SK-N-SH (cell line): ENCODE results near the gene SERPINB10. TPM values are rescaled to one million over a fixed set of nuclear protein-coding genes. Genes with fewer than 3 reads are reported as not detected.

Experiments
- CTCF ChIA-PET: fragments of 300-600, 350-600 bp; formaldehyde crosslinking; extraction: SDS; loops from one replicate; lab custom pipeline; 2021; lab: Yijun Ruan, JAX
- POLR2A ChIA-PET: fragments of 350-600 bp; sonication (Branson Sonifier 250); formaldehyde crosslinking; extraction: SDS; loops from one replicate; lab custom pipeline; 2020; ENCODE audit warnings: antibody characterized with exemption, inconsistent platforms; lab: Yijun Ruan, JAX
- DNase-seq: peaks from one replicate; pipeline ENCODE4 v3.0.0; 2012
- H2AFZ ChIP-seq: fragments of 200-600 bp; sonication (generic); 2 replicates; pipeline ENCODE4 v1.8.1; 2016; ENCODE audit warnings: antibody characterized with exemption, mild to moderate bottlenecking, low read depth
- H3F3A ChIP-seq: fragments of 200-600 bp; sonication (generic); replicated peaks from 2 replicates; pipeline ENCODE3; 2016; ENCODE audit warnings: antibody characterized with exemption, mild to moderate bottlenecking; ENCODE audit not compliant: insufficient read depth
- H3K27ac ChIP-seq, 2 experiments: fragments of 200-500 bp in 1 of 2; fragments of 200-600 bp in 1 of 2; sonication (Bioruptor generic) in 1 of 2; sonication (generic), shearing (Covaris generic) in 1 of 2; 2 replicates each; pipeline versions ENCODE4 v1.5.1 to v1.6.1; 2014 to 2016; ENCODE audit warnings: low read depth in 2 of 2, inconsistent platforms in 1 of 2, low read length in 1 of 2, mild to moderate bottlenecking in 1 of 2, mixed read lengths in 1 of 2
- H3K27me3 ChIP-seq: fragments of 200-600 bp; sonication (generic), shearing (Covaris generic); 2 replicates; pipeline ENCODE4 v1.6.1; 2016; ENCODE audit warnings: mixed run types; ENCODE audit not compliant: insufficient read depth
- H3K36me3 ChIP-seq, 2 experiments: fragments of 200-500 bp in 1 of 2; fragments of 200-600 bp in 1 of 2; sonication (Bioruptor generic) in 1 of 2; sonication (generic) in 1 of 2; replicated peaks in 1 of 2; 2 replicates each; pipeline versions ENCODE3 to v1.5.1; 2014 to 2016; ENCODE audit warnings: low read length in 1 of 2, mild to moderate bottlenecking in 1 of 2; ENCODE audit not compliant: insufficient read depth in 2 of 2, control insufficient read depth in 1 of 2
- H3K4me1 ChIP-seq, 2 experiments: fragments of 200-500 bp in 1 of 2; fragments of 200-600 bp in 1 of 2; sonication (Bioruptor generic) in 1 of 2; sonication (generic), shearing (Covaris generic) in 1 of 2; 2 replicates each; pipeline versions ENCODE4 v1.5.1 to v1.6.1; 2014 to 2016; ENCODE audit warnings: low read depth in 1 of 2, low read length in 1 of 2, mixed run types in 1 of 2; ENCODE audit not compliant: insufficient read depth in 2 of 2, control insufficient read depth in 1 of 2
- H3K4me2 ChIP-seq: fragments of 200-600 bp; sonication (generic), shearing (Covaris generic); 2 replicates; pipeline ENCODE4 v1.6.1; 2017; ENCODE audit warnings: mixed run types
- H3K4me3 ChIP-seq, 2 experiments: fragments of 200-500 bp in 1 of 2; fragments of 200-600 bp in 1 of 2; sonication (Bioruptor generic) in 1 of 2; sonication (generic), shearing (Covaris generic) in 1 of 2; 2 replicates each; pipeline versions ENCODE4 v1.5.1 to v1.8.1; 2014 to 2016; ENCODE audit warnings: low read depth in 2 of 2, inconsistent platforms in 1 of 2, low read length in 1 of 2, mild to moderate bottlenecking in 1 of 2, mixed read lengths in 1 of 2, moderate library complexity in 1 of 2
- H3K79me2 ChIP-seq: fragments of 200-600 bp; sonication (generic); 2 replicates; pipeline ENCODE4 v1.8.1; 2017; ENCODE audit warnings: mild to moderate bottlenecking; ENCODE audit not compliant: insufficient read depth
- H3K9ac ChIP-seq: fragments of 200-600 bp; sonication (generic); 2 replicates; pipeline ENCODE4 v1.6.1; 2017; ENCODE audit warnings: mixed run types
- H3K9me2 ChIP-seq: fragments of 200-600 bp; sonication (generic); 2 replicates; pipeline ENCODE4 v1.6.1; 2017; ENCODE audit warnings: mixed run types
- H3K9me3 ChIP-seq: fragments of 200-600 bp; sonication (generic); 2 replicates; pipeline ENCODE4 v1.6.1; 2017; ENCODE audit warnings: mixed run types, mild to moderate bottlenecking, moderate library complexity
- H4K20me1 ChIP-seq: fragments of 200-600 bp; sonication (generic); 2 replicates; pipeline ENCODE4 v1.6.1; 2017; ENCODE audit warnings: mild to moderate bottlenecking, mixed run types; ENCODE audit not compliant: insufficient read depth
- EP300 ChIP-seq, 2 experiments: IDR thresholded peaks; 2 replicates each; pipeline versions ENCODE4 v1.4.0 to v1.6.1; 2012; ENCODE audit warnings: borderline replicate concordance in 1 of 2, low read depth in 1 of 2, low read length in 1 of 2
- RXRA ChIP-seq: IDR thresholded peaks from 2 replicates; pipeline ENCODE4 v1.4.0; 2012; ENCODE audit warnings: low read depth, mild to moderate bottlenecking, borderline replicate concordance
- WGBS: methylation state at CpG from one replicate; pipeline ENCODE4 v1.1.6; 2017; ENCODE audit warnings: low lambda C conversion rate; 5-methylcytosine and 5-hydroxymethylcytosine counted together
- polyA plus RNA-seq, 3 experiments: library from polyadenylated mRNA; depleted of rRNA; stranded (reverse); fragments of >200 nt; gene quantifications; 2 replicates each; pipeline ENCODE4 v1.2.3, GENCODE V29; 2012
- TF ChIP-seq, protein P1 (sequence below): fragments of 200-600 bp; sonication (generic); IDR thresholded peaks from 2 replicates; pipeline ENCODE4 v1.6.1; 2017; ENCODE audit warnings: antibody characterized with exemption, mild to moderate bottlenecking, moderate library complexity
- TF ChIP-seq, protein P2 (sequence below): IDR thresholded peaks from 2 replicates; pipeline ENCODE4; 2012
- TF ChIP-seq, protein P3 (sequence below): IDR thresholded peaks from 2 replicates; pipeline ENCODE4 v1.4.0; 2012; ENCODE audit warnings: low read depth, borderline replicate concordance

The SERPINB10 gene
- polyA plus RNA-seq, 1 of the 3 experiments (the other 2 are of a cell fraction), result 0.10 TPM

DNA sequence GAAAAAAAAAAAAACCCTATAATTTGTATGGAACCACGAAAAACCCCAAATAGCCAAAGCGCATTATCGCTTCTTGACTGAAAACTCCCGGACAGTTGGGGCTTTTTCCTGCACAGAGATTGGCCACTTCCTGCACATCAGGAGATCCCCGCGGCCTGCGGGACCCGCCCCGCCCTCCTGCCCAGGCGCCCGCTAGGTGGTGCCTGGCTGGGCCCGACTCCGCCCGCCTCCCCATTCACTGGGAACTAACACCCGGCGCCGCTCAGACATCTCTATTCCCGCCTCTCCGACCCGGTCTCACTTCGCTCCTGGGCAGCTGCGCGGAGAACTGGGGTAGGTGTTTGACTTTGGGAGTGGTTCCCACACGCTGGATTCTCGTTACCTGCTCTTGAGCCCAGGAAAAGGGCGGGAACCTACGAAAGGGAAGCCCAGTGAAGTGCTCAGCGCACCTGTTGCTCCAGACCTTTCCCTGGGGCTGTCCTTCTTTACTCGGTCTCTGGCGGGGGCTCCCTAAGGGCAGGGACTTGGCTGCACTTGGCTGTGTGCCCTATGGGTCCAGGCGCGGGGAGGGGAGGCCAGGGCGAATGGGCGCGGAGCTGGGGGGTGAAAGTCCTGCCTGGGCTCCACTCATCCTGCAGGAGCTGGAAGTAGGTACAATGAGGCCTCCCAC is 41.4 kb downstream of the SERPINB10 start, which contains the start of gene HMSD:
TSS of gene HMSD (plus strand) at position 234 of the 670 bp plus-strand sequence. CDS start 4,155 bp downstream, outside the sequence.
- Histone ChIP-seq H3K27me3 (peaks cover 2% of the 10 kb centered on the region; the same call in 1 of the 2 replicates), H3K9me2 (no peaks in the 10 kb centered on the region), H3K4me3 (no peak within 1 kb of the TSS), H3K9ac (no peak within 1 kb of the TSS), H3K9me3 (no peaks in the 10 kb centered on the region), H3K79me2 (no peaks in the 10 kb centered on the region), H2AFZ (no peak within 1 kb of the TSS; the same call in 1 of the 2 replicates), H3K27ac (no peak within 1 kb of the TSS), H3K4me1 (no peaks in the 10 kb centered on the region; a peak in 1 of 4 replicates)
- WGBS, result 55% methylated on average over 20 of the region's 35 CpGs
- POLR2A ChIA-PET, result no interaction called here
- DNase-seq, result peak; percentile 56
- no peak for TF ChIP-seq RXRA
- TF ChIP-seq, protein P1, sequence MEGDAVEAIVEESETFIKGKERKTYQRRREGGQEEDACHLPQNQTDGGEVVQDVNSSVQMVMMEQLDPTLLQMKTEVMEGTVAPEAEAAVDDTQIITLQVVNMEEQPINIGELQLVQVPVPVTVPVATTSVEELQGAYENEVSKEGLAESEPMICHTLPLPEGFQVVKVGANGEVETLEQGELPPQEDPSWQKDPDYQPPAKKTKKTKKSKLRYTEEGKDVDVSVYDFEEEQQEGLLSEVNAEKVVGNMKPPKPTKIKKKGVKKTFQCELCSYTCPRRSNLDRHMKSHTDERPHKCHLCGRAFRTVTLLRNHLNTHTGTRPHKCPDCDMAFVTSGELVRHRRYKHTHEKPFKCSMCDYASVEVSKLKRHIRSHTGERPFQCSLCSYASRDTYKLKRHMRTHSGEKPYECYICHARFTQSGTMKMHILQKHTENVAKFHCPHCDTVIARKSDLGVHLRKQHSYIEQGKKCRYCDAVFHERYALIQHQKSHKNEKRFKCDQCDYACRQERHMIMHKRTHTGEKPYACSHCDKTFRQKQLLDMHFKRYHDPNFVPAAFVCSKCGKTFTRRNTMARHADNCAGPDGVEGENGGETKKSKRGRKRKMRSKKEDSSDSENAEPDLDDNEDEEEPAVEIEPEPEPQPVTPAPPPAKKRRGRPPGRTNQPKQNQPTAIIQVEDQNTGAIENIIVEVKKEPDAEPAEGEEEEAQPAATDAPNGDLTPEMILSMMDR, result peak; percentile 17; the same call in 1 of the 2 replicates
- TF ChIP-seq, all 33 proteins: peak for 1
- no peaks in the 10 kb centered on the region for H3K36me3 ChIP-seq
- H3K4me2 ChIP-seq, result no peak within 1 kb of the TSS
- H3F3A ChIP-seq, result no peaks in the 10 kb centered on the region
- CTCF ChIA-PET, result interaction anchor here (0.6 to 1.8 kb wide), 5 partner anchors 11 to 285 kb away, joined by 3 to 5 read pairs (median 3); no protein-coding TSS in a partner anchor
- no peaks in the 10 kb centered on the region for H4K20me1 ChIP-seq

DNA sequence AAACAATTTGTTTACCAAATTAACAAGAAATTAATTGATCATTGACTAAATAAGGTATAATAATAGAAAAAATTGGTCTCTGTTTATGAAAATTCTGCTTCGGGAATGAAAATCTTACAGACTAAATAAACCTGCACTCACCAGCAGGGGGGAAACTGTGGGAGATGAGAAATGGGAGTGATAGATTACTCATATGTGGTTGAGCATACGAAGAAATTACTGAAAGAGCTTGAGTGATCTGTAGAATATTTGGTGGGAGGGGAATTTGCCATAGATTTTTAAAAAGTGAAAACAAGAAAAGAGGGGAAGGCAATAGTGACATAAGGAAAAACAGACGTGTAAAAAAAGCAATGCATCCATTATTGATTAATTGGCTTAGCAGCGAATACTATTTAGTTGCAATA is 43.5 kb downstream of the SERPINB10 start:
- Histone ChIP-seq H2AFZ (peak overlapping the region; percentile 4; the same call in 1 of the 2 replicates), H3K4me3 (no peak overlapping the region), H3F3A (no peaks in the 10 kb centered on the region), H3K79me2 (no peaks in the 10 kb centered on the region), H3K9me3 (no peaks in the 10 kb centered on the region), H3K27ac (no peak overlapping the region), H3K4me1 (no peaks in the 10 kb centered on the region; a peak in 1 of 4 replicates), H4K20me1 (no peaks in the 10 kb centered on the region), H3K27me3 (peaks cover 8% of the 10 kb centered on the region; the same call in 1 of the 2 replicates), H3K36me3 (no peaks in the 10 kb centered on the region), H3K9me2 (no peaks in the 10 kb centered on the region), H3K4me2 (no peak overlapping the region), H3K9ac (no peak overlapping the region)
- TF ChIP-seq, protein P2, sequence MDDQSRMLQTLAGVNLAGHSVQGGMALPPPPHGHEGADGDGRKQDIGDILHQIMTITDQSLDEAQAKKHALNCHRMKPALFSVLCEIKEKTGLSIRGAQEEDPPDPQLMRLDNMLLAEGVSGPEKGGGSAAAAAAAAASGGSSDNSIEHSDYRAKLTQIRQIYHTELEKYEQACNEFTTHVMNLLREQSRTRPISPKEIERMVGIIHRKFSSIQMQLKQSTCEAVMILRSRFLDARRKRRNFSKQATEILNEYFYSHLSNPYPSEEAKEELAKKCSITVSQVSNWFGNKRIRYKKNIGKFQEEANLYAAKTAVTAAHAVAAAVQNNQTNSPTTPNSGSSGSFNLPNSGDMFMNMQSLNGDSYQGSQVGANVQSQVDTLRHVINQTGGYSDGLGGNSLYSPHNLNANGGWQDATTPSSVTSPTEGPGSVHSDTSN, result no peak
- TF ChIP-seq EP300 (IDR thresholded peaks at IDR 0.05; ENCODE audit: borderline replicate concordance in 1 of 2, low read depth in 1 of 2, low read length in 1 of 2), result no peak
- TF ChIP-seq, protein P3, sequence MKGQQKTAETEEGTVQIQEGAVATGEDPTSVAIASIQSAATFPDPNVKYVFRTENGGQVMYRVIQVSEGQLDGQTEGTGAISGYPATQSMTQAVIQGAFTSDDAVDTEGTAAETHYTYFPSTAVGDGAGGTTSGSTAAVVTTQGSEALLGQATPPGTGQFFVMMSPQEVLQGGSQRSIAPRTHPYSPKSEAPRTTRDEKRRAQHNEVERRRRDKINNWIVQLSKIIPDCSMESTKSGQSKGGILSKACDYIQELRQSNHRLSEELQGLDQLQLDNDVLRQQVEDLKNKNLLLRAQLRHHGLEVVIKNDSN, result no peak
- TF ChIP-seq, protein P1, result peak; percentile 50; the same call in 1 of the 2 replicates
- POLR2A ChIA-PET, result no interaction called here
- no peak for DNase-seq
- CTCF ChIA-PET, result interaction anchor here (0.6 kb wide), 1 partner anchor 75 kb away, joined by 3 read pairs; no protein-coding TSS in a partner anchor
- 43% methylated on average over 4 of the region's 4 CpGs for WGBS
